ENCODE measurements around the gene ANKS1A. TPM values are rescaled to one million over a fixed set of nuclear protein-coding genes. Genes with fewer than 3 reads are reported as not detected.

The ANKS1A gene
- total RNA-seq, 4 donors from 2014 or later, result 5.3 to 8.6 (median 7.0) TPM

DNA sequence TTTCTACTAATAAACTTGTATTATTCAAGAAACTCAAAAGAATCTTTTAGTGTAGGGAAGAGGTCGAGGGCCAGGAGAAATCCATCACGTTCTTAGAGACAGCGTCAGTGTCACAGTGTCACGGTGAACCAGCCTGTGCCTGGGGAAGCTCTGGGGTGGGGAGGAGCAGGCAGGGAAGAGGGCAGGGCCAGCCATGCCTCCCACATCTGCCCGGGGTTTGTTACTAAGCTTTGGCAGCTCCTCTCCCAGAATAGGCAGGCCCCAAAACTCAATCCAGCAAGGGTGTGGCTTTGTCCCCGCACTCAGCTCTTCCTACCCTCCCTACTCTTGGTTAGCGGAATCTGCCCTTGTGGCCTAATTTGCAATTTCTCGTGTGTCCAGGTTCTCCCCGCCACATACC, 179.2 kb downstream of the ANKS1A start:
- Histone ChIP-seq H3K36me3 (peaks cover 0 to 23% of the 10 kb centered on the region in 2 donors), H3K9me3 (no peaks in the 10 kb centered on the region), H3K4me3 (no peak overlapping the region), H3K4me1 (peaks cover 0 to 6% of the 10 kb centered on the region in 2 donors), H3K27me3 (no peaks in the 10 kb centered on the region), H3K27ac (no peak overlapping the region)
- no peak for TF ChIP-seq POLR2A (IDR thresholded peaks at IDR 0.05)
- TF ChIP-seq, protein P1, sequence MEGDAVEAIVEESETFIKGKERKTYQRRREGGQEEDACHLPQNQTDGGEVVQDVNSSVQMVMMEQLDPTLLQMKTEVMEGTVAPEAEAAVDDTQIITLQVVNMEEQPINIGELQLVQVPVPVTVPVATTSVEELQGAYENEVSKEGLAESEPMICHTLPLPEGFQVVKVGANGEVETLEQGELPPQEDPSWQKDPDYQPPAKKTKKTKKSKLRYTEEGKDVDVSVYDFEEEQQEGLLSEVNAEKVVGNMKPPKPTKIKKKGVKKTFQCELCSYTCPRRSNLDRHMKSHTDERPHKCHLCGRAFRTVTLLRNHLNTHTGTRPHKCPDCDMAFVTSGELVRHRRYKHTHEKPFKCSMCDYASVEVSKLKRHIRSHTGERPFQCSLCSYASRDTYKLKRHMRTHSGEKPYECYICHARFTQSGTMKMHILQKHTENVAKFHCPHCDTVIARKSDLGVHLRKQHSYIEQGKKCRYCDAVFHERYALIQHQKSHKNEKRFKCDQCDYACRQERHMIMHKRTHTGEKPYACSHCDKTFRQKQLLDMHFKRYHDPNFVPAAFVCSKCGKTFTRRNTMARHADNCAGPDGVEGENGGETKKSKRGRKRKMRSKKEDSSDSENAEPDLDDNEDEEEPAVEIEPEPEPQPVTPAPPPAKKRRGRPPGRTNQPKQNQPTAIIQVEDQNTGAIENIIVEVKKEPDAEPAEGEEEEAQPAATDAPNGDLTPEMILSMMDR (IDR thresholded peaks at IDR 0.05 in 4 of 5, conservative IDR thresholded peaks at IDR 0.05 in 1 of 5), result no peak
- in situ Hi-C loops (cut with MboI; ENCODE audit: low sequenced_read_pairs in 4 of 4) (no loop called here), intact Hi-C loops (cut with DNase I; ENCODE audit: low total_unique reads) (no loop called here)
- DNase-seq, result no peak
- peak in 1 of 2 donors; percentile 23 for ATAC-seq

DNA sequence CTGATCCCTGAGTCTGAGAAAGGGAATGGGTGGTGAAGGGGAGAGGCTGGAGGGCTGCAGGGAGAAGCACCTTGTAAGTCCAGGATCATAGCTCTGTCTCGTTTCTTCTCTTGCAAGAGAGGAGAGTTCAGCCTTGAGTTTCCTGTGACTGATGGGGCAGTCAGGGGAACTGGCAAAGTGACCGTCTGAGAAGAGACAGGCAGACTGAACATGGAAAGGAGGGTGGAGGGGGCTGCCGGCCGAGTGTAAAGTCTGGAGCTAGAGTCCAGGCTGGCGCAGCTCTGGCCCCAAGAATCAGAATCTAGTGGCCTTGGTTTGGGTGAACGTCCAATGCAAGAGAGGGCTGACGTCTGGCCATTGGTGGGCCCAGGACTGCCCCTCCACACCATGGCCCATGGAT, 179.6 kb downstream of the ANKS1A start:
- DNase-seq (no peak), ATAC-seq (no peak)
- H3K27ac ChIP-seq, result no peak overlapping the region
- H3K4me1 ChIP-seq, result peaks cover 0 to 4% of the 10 kb centered on the region in 2 donors
- in situ Hi-C loops (cut with MboI; ENCODE audit: low sequenced_read_pairs in 4 of 4) (no loop called here), intact Hi-C loops (cut with DNase I; ENCODE audit: low total_unique reads) (no loop called here)
- H3K27me3 ChIP-seq, result no peaks in the 10 kb centered on the region
- no peak overlapping the region for H3K4me3 ChIP-seq
- TF ChIP-seq, protein P1 (IDR thresholded peaks at IDR 0.05 in 4 of 5, conservative IDR thresholded peaks at IDR 0.05 in 1 of 5), result no peak
- TF ChIP-seq POLR2A (IDR thresholded peaks at IDR 0.05), result no peak
- peaks cover 0 to 23% of the 10 kb centered on the region in 2 donors for H3K36me3 ChIP-seq
- no peaks in the 10 kb centered on the region for H3K9me3 ChIP-seq

- no peak for DNase-seq
- Histone ChIP-seq H3K9me3 (no peaks in the 10 kb centered on the region), H3K4me1 (no peaks in the 10 kb centered on the region), H3K4me3 (no peak overlapping the region), H3K36me3 (peaks cover 0 to 23% of the 10 kb centered on the region in 2 donors), H3K27ac (no peak overlapping the region), H3K27me3 (no peaks in the 10 kb centered on the region)
- in situ Hi-C loops (cut with MboI; ENCODE audit: low sequenced_read_pairs in 4 of 4), result no loop called here
- ATAC-seq, result no peak
- no peak for TF ChIP-seq POLR2A (IDR thresholded peaks at IDR 0.05)
- TF ChIP-seq, protein P1 (IDR thresholded peaks at IDR 0.05 in 4 of 5, conservative IDR thresholded peaks at IDR 0.05 in 1 of 5), result no peak
- intact Hi-C loops (cut with DNase I; ENCODE audit: low total_unique reads), result no loop called here
Observed at GRCh38 chr6:35069262-35069661, 180.2 kb downstream of the ANKS1A start.

DNA sequence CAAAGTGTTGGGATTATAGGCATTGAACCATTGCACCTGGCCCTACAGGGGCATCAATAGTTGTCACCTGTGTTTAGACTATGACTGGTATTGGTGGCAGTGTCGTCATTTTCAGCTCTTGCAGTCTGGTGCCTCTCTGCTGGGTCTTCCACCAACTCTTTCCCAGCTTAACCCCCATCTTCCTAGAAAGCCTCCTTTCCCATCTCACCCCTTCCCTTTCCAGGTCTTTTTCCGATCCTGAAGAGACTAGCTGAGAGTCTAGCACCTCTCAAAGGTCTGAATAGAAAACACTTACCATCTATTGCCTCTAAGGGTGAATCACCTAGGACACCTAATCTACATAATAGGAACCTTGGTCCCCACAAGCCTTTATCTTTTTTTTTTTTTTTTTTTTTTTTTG, 181.1 kb downstream of the ANKS1A start:
- intact Hi-C loops (cut with DNase I; ENCODE audit: low total_unique reads), result no loop called here
- TF ChIP-seq, protein P1 (IDR thresholded peaks at IDR 0.05 in 4 of 5, conservative IDR thresholded peaks at IDR 0.05 in 1 of 5), result no peak
- TF ChIP-seq POLR2A (IDR thresholded peaks at IDR 0.05), result no peak

More for the DNA sequence above, 181.1 kb downstream of the ANKS1A start:
- Histone ChIP-seq H3K4me3 (no peak overlapping the region), H3K27ac (no peak overlapping the region), H3K36me3 (peaks cover 0 to 21% of the 10 kb centered on the region in 2 donors), H3K4me1 (no peaks in the 10 kb centered on the region), H3K27me3 (no peaks in the 10 kb centered on the region), H3K9me3 (no peaks in the 10 kb centered on the region)
- DNase-seq (no peak), ATAC-seq (no peak)
- in situ Hi-C loops (cut with MboI; ENCODE audit: low sequenced_read_pairs in 4 of 4), result no loop called here
